ENCODE results near the gene MAN1A1.

MAN1A1 gene

DNA sequence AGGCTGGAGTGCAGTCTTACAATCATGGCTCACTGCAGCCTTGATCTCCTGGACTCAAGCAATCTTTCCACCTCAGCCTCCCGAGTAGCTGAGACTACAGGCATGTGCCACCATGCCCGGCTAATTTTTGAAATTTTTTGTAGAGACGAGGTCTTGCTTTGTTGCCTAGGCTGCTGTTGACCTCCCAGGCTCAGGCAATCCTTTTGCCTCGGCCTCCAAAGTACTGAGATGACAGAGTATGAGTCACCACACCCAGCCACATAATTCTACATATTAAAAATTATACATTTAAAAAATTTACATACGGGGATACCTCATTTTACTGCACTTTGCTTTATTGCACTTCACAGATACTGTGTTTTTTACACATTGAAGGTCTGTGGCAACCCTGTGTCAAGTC lies 115.1 kb downstream of the MAN1A1 start:
- DNase-seq (ENCODE audit: low spot score): no peak

- no peak for DNase-seq (ENCODE audit: low spot score)
Observed at GRCh38 chr6:119233312-119233984, 116.1 kb downstream of the MAN1A1 start.

GRCh38 chr6:119231394-119231793 lies 118.2 kb downstream of the MAN1A1 start:
- DNase-seq (ENCODE audit: low spot score): no peak

GRCh38 chr6:119230160-119230559 lies 119.4 kb downstream of the MAN1A1 start:
- DNase-seq (ENCODE audit: low spot score): no peak

- no peak for DNase-seq (ENCODE audit: low spot score)
Observed at GRCh38 chr6:119227377-119227776, 122.2 kb downstream of the MAN1A1 start.

- DNase-seq (ENCODE audit: low spot score): no peak
Observed at GRCh38 chr6:119226089-119226488, 123.5 kb downstream of the MAN1A1 start.

GRCh38 chr6:119224095-119224701 lies 125.4 kb downstream of the MAN1A1 start:
- DNase-seq (ENCODE audit: low spot score): no peak

- no peak for DNase-seq (ENCODE audit: low spot score)
Observed at GRCh38 chr6:119220452-119220851, 129.1 kb downstream of the MAN1A1 start.

DNA sequence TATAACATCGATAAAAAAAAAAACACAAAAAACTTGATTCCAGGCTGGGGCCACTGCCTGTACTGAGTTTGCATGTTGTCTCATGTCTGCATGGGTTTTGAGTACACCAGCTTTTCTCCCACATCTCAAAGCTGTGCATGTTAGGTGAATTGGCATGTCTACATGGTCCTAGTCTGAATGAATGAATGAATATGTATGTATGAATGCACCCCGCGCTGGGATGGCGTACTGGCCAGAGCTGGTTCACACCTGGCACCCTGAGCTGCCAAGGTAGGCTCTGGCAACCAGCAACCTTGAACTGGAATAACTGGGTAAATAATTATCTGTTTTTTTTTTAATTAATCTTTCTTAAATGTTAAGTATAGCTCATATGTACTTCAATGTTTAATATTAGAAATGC lies 131.0 kb downstream of the MAN1A1 start:
- no peak for DNase-seq (ENCODE audit: low spot score)

DNA sequence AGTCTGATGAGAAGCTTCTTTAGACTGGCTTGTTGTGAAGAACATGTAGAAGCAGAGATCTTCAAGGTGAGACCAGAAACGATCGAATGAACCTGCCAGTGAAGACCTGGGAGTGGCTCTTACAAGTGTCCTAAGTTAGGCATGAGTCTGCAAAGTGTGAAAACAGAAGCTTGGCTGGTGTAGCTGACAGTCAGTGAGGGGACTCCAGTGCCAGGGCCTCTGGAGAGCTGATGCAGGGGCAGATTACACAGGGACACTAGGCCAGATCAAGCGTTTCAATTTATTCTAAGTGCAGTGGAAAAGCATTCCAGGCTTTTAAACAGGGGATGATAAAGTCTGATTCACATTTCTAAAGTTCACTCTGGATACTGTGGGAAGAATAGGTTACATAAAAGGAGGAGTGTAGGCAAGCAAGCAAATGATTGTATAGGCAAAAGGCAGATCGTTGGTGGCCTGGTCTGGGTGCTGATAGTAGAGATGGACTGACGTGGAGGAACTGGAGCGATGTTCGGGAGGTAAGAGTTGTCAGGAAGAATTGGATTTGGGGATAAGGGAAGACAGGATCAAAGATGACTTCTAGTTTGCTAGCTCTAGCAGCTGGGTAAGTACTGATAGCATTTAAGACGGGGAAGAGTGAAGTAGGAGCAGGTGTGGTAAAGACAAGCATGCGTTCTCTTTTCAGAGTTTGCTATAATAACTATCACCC lies 133.5 kb downstream of the MAN1A1 start:
- peak; percentile 28 for DNase-seq (ENCODE audit: low spot score)

DNA sequence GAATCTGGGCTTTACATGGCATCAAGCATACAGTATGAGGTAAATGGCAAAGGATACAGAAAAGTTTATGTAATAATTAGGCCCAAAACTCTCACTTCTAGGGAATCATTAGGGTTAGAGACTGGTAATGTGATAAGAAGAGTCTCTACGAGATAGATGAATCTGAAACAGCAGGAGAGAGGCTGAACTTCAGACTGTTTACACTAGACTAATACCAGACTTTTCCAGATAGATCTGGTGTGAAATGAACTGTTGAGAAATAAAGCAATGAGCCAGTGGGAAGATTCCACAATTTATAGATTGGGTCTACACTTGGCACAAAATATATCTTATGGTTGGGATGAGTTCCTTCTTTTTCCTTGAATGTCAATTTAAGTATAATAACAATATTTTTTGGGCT lies 134.3 kb downstream of the MAN1A1 start:
- DNase-seq (ENCODE audit: low spot score): no peak

DNA sequence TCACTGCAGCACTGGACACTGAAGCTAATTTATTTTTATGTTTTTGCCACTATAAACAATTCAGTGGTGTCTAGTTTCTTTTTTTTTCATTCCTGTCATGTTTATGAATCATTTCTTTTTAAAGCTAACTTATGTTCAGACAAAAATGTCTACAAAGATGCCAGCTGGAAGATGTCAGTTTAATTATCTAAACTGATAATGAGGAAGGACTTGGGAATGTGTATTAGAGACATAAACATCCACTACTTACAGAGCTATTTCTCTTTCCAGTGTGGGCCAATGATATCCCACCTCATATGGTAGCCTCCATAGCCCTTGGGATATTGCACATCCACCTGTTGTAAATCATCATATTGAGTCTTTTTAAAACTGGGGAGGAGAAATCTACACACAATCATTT lies 139.0 kb downstream of the MAN1A1 start:
- DNase-seq (ENCODE audit: low spot score): no peak

- no peak for DNase-seq (ENCODE audit: low spot score)
Observed at GRCh38 chr6:119209452-119210205, 139.9 kb downstream of the MAN1A1 start.

GRCh38 chr6:119207971-119208725 lies 141.4 kb downstream of the MAN1A1 start:
- DNase-seq (ENCODE audit: low spot score): no peak

DNA sequence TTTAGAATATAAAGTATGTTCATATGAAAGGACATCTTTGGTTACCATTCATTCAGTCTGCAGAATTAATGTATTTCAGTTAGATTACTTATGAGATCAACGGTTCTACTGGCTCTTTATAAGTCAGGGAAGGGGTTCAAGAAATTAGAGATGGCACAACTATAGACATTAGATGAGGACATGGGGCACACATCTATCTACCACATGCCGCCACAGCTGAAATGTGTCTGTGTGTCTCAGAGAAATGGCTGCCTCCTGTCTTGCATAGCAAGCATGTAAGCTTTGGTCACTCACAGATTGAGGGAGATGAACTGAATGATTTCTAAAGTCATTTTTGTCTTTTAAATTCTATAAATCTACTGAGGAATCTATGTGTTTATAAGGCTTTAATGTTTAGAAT lies 142.2 kb downstream of the MAN1A1 start:
- DNase-seq (ENCODE audit: low spot score): no peak

- no peak for DNase-seq (ENCODE audit: low spot score)
Observed at GRCh38 chr6:119205911-119206618, 143.5 kb downstream of the MAN1A1 start.

DNA sequence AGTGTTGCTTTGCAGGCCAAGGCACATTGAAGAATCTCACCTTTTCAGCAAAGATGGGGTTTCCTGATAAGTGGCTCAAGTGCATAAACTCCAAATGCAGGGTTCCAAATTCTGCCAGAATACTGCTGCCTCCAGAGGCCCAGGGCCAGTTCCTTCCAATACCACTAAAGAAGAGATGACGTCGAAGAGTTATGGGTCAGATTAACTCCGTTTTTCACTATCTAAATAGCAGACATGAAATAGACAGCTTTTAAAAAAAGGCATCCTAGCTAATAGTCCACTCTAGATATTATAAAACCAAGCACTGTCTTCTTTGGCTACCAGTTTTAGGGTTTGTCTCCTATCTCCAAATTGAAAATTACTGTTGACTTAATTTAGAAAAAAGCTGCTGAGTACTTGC lies 144.8 kb downstream of the MAN1A1 start:
- no peak for DNase-seq (ENCODE audit: low spot score)

- no peak for DNase-seq (ENCODE audit: low spot score)
Observed at GRCh38 chr6:119201480-119201879, 148.1 kb downstream of the MAN1A1 start.

GRCh38 chr6:119200512-119201175 lies 148.9 kb downstream of the MAN1A1 start:
- DNase-seq (ENCODE audit: low spot score): no peak

- DNase-seq (ENCODE audit: low spot score): no peak
Observed at GRCh38 chr6:119197271-119197670, 152.3 kb downstream of the MAN1A1 start.

All from SK-N-DZ (cell line).